GM12873 (cell line): Measurements from ENCODE around the gene KCNG2.

Experiments
- CTCF ChIP-seq: IDR thresholded peaks from 2 replicates; pipeline ENCODE4 v1.5.1; 2012; ENCODE audit warnings: low read depth, mild to moderate bottlenecking, moderate library complexity, low read length, control low read depth; ENCODE audit not compliant: insufficient read depth; ENCODE audit errors: missing control alignments

The KCNG2 gene

DNA sequence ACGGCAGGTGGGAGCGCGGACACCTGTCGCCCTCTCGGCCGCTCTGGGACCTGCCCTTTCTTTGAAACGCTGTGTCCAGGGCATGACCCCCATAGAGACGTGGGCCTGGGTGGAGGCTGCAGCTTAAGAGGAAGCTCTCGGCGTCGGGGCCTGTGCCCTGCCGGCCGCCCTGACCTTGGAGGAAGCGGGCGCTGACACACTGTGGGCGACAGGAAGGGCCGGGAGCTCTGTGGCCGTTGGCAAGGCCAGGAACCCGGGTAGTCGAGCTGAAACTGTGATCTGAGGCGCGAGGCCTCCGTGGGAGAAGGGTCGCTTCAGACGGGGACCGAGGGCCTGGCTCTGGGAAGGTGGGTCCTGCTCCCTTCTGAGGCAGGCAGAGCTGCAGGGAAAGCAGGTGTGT lies 28.2 kb downstream of the KCNG2 start:
- TF ChIP-seq CTCF: no peak

DNA sequence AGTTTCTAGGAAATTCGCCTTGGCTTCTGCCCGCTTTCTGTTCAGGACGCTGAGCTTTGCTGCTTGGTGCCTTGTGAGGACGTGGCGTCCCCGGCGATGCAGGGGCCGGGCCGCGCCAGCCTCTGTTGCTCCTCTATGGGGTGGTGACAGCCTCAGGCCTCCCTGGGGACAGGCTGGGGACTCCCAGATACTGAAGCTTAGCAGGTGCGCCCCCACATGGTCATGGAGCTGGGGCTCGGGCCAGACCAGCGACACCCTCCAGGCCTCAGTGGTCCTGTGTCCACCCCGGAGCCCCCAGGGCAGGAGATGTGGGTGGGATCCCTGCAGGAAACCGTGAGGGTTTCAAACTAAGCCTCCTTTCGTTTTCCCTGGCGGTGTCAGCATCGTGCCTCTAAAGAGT lies 29.2 kb downstream of the KCNG2 start:
- TF ChIP-seq CTCF: peak; percentile 29

DNA sequence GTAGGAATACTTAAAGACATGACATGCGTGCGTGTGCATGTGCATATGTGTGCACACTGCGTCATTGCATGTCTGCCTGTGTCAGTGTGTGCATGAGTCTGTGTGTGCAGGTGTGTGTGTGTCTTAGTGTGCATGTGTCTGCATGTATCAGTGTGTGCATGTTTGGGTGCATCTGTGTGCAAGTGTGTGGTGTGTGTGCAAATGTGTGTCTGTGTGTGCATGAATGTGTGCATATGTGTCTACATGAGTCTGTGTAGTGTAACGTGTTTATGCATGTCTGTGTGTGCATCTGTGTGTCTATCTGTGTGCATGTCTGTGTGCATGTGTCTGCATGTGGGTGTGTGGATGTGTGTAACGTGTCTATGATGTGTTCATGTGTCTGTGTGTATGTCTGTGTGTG lies 30.5 kb downstream of the KCNG2 start:
- TF ChIP-seq CTCF: no peak

DNA sequence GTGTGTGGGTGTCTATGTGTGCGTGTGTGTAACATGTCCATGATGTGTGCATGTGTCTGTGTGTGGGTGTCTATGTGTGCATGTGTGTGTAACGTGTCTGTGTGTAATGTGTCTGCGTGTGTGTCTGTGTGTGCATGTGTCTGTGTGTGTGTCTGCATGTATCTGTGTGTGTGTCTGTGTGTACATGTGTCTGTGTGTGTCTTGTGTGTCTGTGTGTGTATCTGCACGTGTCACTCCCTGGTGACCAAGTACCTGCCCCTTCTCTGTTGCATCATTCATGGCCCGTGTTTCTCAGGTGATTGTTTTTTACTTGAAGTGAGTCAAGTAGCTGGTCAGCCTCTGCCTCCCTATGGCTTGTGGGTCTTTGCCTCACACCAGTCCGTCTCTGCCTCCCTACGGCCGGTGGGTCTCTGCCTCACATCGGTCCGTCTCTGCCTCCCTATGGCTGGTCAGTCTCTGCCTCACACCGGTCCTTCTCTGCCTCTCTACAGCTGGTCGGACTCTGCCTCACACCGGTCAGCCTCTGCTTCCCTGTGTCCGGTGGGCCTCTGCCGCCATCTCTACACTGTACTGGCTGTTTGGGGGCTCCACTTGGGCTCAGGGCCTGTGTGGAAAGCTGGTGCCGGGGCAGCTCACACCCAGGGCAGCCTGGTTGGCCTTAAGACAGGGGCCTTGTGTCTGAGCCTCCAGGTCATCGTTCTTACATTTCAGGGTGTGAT lies 31.6 kb downstream of the KCNG2 start:
- TF ChIP-seq CTCF: no peak

GRCh38 chr18:79832169-79832568 lies 34.4 kb downstream of the KCNG2 start:
- no peak for TF ChIP-seq CTCF

GRCh38 chr18:79834834-79835233 lies 37.1 kb downstream of the KCNG2 start:
- no peak for TF ChIP-seq CTCF

DNA sequence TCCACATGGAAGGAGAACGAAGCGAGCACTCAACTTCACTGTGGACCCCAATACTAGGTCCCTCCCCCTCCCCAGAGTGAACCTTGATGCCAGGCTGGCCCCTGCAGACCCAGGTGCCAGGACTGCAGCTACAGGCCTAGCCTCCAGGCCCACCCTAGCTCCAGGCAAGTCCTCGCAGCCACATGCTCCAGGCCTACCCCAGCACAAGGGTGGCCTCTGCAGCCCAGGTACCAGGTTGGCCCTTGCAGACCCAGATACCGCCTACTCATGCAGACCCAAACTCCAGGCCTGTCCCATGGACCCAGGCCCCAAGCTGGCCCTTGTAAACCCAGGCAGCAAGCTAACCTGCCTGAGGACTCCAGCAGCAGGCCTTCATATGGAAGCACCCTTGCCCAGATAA lies 44.2 kb downstream of the KCNG2 start:
- no peak for TF ChIP-seq CTCF
